Measurements from ENCODE around the gene ANO9.

The ANO9 gene

DNA sequence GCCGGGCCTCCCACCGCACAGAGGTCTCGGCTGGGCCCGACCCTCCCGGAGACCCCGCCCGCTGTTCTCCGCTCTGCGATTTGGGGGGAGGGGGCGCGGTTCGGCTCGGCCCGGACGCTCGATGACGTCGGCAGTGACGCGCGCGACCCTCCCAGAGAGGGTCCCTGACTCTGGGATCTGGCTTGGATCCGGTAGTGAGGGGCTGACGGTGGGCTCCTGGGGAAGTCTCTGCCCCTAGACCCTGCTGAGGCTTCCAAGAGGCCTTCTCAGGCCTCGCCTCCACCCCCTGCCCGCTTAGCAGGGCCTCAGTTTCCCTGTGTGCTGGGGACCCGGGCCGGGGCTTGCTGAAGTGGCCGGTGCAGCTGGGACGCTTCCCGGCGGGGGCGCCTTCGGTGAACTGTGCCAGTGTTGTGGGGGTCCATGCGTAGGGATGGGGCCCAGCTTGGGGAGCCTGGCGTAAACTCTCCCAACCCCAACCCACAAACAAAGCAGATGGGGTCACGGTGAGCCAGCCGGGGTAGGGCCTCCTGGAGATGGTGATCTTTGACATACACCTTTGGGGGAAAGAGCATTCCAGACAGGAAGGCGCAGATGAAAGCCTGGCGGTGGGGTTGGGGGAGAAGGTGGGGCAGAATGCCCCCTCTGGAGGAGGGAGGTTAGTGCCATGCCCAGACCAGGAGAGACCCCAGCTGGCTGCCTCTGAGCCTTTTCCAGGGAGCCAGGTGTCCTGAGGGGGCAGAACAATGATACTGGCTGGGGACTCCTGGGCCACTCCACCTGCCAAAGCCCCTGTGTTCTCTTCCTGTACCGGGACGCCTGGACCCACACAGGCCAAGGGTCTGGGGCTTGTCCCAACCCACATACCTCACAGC, 71.5 kb downstream of the ANO9 start:
- Histone ChIP-seq H3K27me3 (ENCODE audit: insufficient read depth, low read length) (no peaks in the 10 kb centered on the region), H3K79me2 (ENCODE audit: control insufficient read depth, insufficient read depth, low read length, poor library complexity) (no peaks in the 10 kb centered on the region), H3K18ac (ENCODE audit: low read length) (peak overlapping the region; percentile 43), H4K12ac (ENCODE audit: low read depth, low read length) (peak overlapping the region; percentile 47), H4K8ac (ENCODE audit: low read depth, low read length) (peak overlapping the region; percentile 54), H3K36me3 (ENCODE audit: control insufficient read depth in 1 of 2, insufficient read depth in 2 of 2, low read length in 2 of 2) (peaks cover 10 to 12% of the 10 kb centered on the region in 2 experiments), H4K91ac (ENCODE audit: low read depth, low read length) (peak overlapping the region; percentile 29), H3K79me1 (ENCODE audit: low read length) (peaks cover 4% of the 10 kb centered on the region), H3K14ac (ENCODE audit: low read length) (peak overlapping the region; percentile 16), H2AFZ (ENCODE audit: insufficient read depth, low read length, poor library complexity) (peak overlapping the region; percentile 54), H3K27ac (ENCODE audit: low read depth, low read length) (no peak overlapping the region), H2AK5ac (ENCODE audit: low read length) (peak overlapping the region; percentile 30), H3K4ac (ENCODE audit: low read depth, low read length) (peak overlapping the region; percentile 30), H2BK5ac (ENCODE audit: low read depth, low read length, poor library complexity) (no peak overlapping the region), H3K4me3 (ENCODE audit: low read depth, low read length) (peak overlapping the region; percentile 66), H3K4me1 (ENCODE audit: control insufficient read depth in 1 of 2, insufficient read depth in 2 of 2, low read length in 2 of 2) (peaks cover 13 to 16% of the 10 kb centered on the region in 2 experiments), H2BK120ac (ENCODE audit: insufficient read depth, low read length, poor library complexity) (peak overlapping the region; percentile 14), H3K23ac (ENCODE audit: low read length) (no peak overlapping the region), H2BK12ac (ENCODE audit: low read length) (no peak overlapping the region), H3K9ac (ENCODE audit: low read length) (peak overlapping the region; percentile 20), H3K4me2 (ENCODE audit: low read length) (peak overlapping the region; percentile 58), H3K9me3 (ENCODE audit: insufficient read depth, low read depth, low read length) (no peaks in the 10 kb centered on the region)
- no CpG with 5 or more reads among the region's 42 CpGs for WGBS (ENCODE audit: extremely low coverage, insufficient coverage, insufficient read length)
- DNase-seq: no peak

DNA sequence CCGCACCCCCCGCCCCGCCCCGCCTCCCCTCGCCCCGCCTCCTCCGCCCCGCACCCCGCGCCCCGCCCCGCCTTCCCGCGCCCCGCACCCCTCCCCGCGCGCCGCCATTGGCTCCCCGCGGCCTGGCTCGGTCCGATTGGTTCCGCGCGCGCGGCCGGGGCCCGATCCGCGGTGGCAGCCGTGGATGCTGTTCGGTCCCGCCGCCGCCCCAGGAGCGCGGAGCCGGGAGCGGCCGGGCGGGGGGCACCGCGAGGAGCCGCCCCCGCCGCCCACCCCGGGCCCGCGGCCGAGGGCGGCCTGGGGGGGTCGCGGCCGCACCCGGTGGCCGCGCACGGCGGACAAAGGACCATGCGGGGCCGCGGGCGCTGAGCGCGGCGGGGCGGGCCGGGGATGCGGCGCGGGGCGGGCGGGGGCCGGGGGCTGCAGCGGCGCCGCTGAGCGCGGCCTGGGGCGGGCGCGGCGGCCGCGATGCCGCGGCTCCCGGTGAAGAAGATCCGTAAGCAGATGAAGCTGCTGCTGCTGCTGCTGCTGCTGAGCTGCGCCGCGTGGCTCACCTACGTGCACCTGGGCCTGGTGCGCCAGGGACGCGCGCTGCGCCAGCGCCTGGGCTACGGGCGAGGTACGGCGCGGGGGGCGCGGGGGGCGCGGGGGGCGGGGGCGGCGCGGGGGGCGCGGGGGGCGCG, 72.3 kb downstream of the ANO9 start, which contains the start of gene B4GALNT4:
Gene B4GALNT4 (plus strand): TSS at position 164 of the 683 bp plus-strand sequence. CDS start 305 bp downstream, at position 469.
- H3K79me2 ChIP-seq (ENCODE audit: control insufficient read depth, insufficient read depth, low read length, poor library complexity): no peaks in the 10 kb centered on the region
- H3K36me3 ChIP-seq (ENCODE audit: control insufficient read depth in 1 of 2, insufficient read depth in 2 of 2, low read length in 2 of 2): peaks cover 9 to 12% of the 10 kb centered on the region in 2 experiments
- peak within 1 kb of the TSS; percentile 20 for H3K9ac ChIP-seq (ENCODE audit: low read length)
- WGBS (ENCODE audit: extremely low coverage, insufficient coverage, insufficient read length): no CpG with 5 or more reads among the region's 118 CpGs
- peak within 1 kb of the TSS; percentile 29 for H4K91ac ChIP-seq (ENCODE audit: low read depth, low read length)
- H3K79me1 ChIP-seq (ENCODE audit: low read length): peaks cover 4% of the 10 kb centered on the region
- peak within 1 kb of the TSS; percentile 30 for H3K4ac ChIP-seq (ENCODE audit: low read depth, low read length)
- peak within 1 kb of the TSS; percentile 16 for H3K14ac ChIP-seq (ENCODE audit: low read length)
- H3K27ac ChIP-seq (ENCODE audit: low read depth, low read length): no peak within 1 kb of the TSS
- H2AK5ac ChIP-seq (ENCODE audit: low read length): peak within 1 kb of the TSS; percentile 30
- peak within 1 kb of the TSS; percentile 54 for H2AFZ ChIP-seq (ENCODE audit: insufficient read depth, low read length, poor library complexity)
- peak within 1 kb of the TSS; percentile 54 for H4K8ac ChIP-seq (ENCODE audit: low read depth, low read length)
- H3K27me3 ChIP-seq (ENCODE audit: insufficient read depth, low read length): no peaks in the 10 kb centered on the region
- H3K9me3 ChIP-seq (ENCODE audit: insufficient read depth, low read depth, low read length): no peaks in the 10 kb centered on the region
- peak within 1 kb of the TSS; percentile 64 for H3K4me2 ChIP-seq (ENCODE audit: low read length)
- H3K18ac ChIP-seq (ENCODE audit: low read length): peak within 1 kb of the TSS; percentile 43
- no peak within 1 kb of the TSS for H2BK12ac ChIP-seq (ENCODE audit: low read length)
- H3K4me1 ChIP-seq (ENCODE audit: control insufficient read depth in 1 of 2, insufficient read depth in 2 of 2, low read length in 2 of 2): peaks cover 13 to 16% of the 10 kb centered on the region in 2 experiments
- H2BK120ac ChIP-seq (ENCODE audit: insufficient read depth, low read length, poor library complexity): peak within 1 kb of the TSS; percentile 14
- no peak within 1 kb of the TSS for H3K23ac ChIP-seq (ENCODE audit: low read length)
- H2BK5ac ChIP-seq (ENCODE audit: low read depth, low read length, poor library complexity): no peak within 1 kb of the TSS
- peak within 1 kb of the TSS; percentile 47 for H4K12ac ChIP-seq (ENCODE audit: low read depth, low read length)
- H3K4me3 ChIP-seq (ENCODE audit: low read depth, low read length): peak within 1 kb of the TSS; percentile 73
- peak in 1 of 2 donors; percentile 33 for DNase-seq

DNA sequence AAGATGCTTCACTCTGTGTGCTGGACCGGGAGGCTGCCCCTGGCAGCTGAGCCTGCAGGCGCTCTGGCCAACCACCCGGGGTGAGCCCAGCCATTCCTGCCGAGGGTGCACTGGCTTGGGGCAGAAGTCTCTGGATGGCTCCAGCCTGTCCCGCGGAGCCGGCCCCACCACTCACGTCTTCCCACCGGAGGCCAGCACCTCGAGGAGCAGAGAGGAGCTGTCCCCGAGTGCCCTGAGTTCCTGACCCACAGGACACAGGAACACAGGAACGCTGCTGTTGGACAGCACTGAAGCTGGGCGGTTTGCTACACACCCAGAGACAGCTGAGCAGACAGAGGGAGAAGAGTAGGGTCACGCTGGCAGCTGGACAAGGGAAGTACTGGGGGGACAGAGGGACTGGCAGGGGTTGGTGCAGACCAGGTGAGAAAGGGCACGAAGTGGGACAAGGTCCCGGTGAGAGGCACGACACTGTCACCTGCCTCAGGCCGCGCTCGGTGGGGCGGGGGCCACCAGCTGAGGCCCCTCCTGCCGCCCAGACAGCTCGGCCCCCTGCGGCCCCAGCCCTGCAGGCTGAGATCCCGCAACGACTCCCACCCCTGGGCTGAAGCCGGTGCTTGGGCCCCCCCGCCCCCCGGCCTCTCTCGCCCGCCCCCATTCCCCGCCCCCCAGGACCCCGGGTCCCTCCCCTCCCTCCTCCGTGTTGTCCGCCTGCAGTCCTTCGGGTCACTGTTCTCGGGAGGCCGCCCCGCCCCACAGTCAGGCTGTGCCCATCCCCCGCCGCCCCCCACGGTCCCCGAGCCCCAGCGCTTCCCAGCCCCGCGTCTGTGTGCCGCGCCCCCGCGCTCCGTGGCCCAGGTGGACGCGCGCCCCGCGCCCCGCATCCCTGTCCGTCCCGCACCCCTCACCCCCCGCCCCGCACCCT, 73.1 kb downstream of the ANO9 start:
- WGBS (ENCODE audit: extremely low coverage, insufficient coverage, insufficient read length): no CpG with 5 or more reads among the region's 61 CpGs
- Histone ChIP-seq H3K4me2 (ENCODE audit: low read length) (peak overlapping the region; percentile 14), H3K9me3 (ENCODE audit: insufficient read depth, low read depth, low read length) (peaks cover 2% of the 10 kb centered on the region), H4K91ac (ENCODE audit: low read depth, low read length) (no peak overlapping the region), H2BK12ac (ENCODE audit: low read length) (no peak overlapping the region), H3K4me1 (ENCODE audit: control insufficient read depth in 1 of 2, insufficient read depth in 2 of 2, low read length in 2 of 2) (peaks cover 8 to 11% of the 10 kb centered on the region in 2 experiments), H3K27me3 (ENCODE audit: insufficient read depth, low read length) (no peaks in the 10 kb centered on the region), H4K8ac (ENCODE audit: low read depth, low read length) (no peak overlapping the region), H3K36me3 (ENCODE audit: control insufficient read depth in 1 of 2, insufficient read depth in 2 of 2, low read length in 2 of 2) (peaks cover 8 to 10% of the 10 kb centered on the region in 2 experiments), H3K27ac (ENCODE audit: low read depth, low read length) (no peak overlapping the region), H4K12ac (ENCODE audit: low read depth, low read length) (no peak overlapping the region), H3K79me2 (ENCODE audit: control insufficient read depth, insufficient read depth, low read length, poor library complexity) (no peaks in the 10 kb centered on the region), H3K79me1 (ENCODE audit: low read length) (peaks cover 2% of the 10 kb centered on the region), H3K14ac (ENCODE audit: low read length) (no peak overlapping the region), H3K9ac (ENCODE audit: low read length) (no peak overlapping the region), H2AFZ (ENCODE audit: insufficient read depth, low read length, poor library complexity) (no peak overlapping the region), H3K18ac (ENCODE audit: low read length) (no peak overlapping the region), H3K4ac (ENCODE audit: low read depth, low read length) (no peak overlapping the region), H2AK5ac (ENCODE audit: low read length) (no peak overlapping the region), H3K23ac (ENCODE audit: low read length) (no peak overlapping the region), H2BK5ac (ENCODE audit: low read depth, low read length, poor library complexity) (no peak overlapping the region), H3K4me3 (ENCODE audit: low read depth, low read length) (no peak overlapping the region), H2BK120ac (ENCODE audit: insufficient read depth, low read length, poor library complexity) (no peak overlapping the region)
- DNase-seq: peak in 1 of 2 donors; percentile 30

DNA sequence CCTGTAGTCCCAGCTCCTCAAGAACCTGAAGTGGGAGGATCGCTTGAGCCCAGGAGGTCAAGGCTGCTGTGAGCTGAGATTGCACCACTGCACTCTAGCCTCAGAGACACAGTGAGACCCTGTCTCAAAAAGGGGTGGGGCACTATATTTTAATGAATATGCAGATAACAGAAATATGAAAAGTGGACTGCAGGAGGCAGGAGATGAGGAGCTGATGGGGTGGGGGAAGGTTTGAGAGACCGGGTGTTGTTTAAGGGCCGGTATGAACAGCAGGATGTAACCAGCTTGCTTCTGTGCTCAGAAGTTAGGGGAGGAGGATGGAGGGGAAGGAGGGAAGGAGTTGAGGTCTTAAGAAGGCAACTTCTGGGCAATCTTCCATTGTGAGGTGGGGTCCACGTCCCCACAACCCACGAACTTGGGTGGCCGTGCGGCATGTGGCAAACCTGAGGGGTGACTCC, 73.8 kb downstream of the ANO9 start:
- Histone ChIP-seq H3K14ac (ENCODE audit: low read length) (no peak overlapping the region), H2AFZ (ENCODE audit: insufficient read depth, low read length, poor library complexity) (no peak overlapping the region), H3K9me3 (ENCODE audit: insufficient read depth, low read depth, low read length) (peaks cover 8% of the 10 kb centered on the region), H4K12ac (ENCODE audit: low read depth, low read length) (no peak overlapping the region), H3K79me2 (ENCODE audit: control insufficient read depth, insufficient read depth, low read length, poor library complexity) (no peaks in the 10 kb centered on the region), H3K18ac (ENCODE audit: low read length) (no peak overlapping the region), H3K9ac (ENCODE audit: low read length) (no peak overlapping the region), H2BK12ac (ENCODE audit: low read length) (no peak overlapping the region), H4K8ac (ENCODE audit: low read depth, low read length) (no peak overlapping the region), H3K4me2 (ENCODE audit: low read length) (no peak overlapping the region), H2BK120ac (ENCODE audit: insufficient read depth, low read length, poor library complexity) (no peak overlapping the region), H2BK5ac (ENCODE audit: low read depth, low read length, poor library complexity) (no peak overlapping the region), H3K79me1 (ENCODE audit: low read length) (peaks cover 2% of the 10 kb centered on the region), H3K23ac (ENCODE audit: low read length) (no peak overlapping the region), H2AK5ac (ENCODE audit: low read length) (no peak overlapping the region), H3K36me3 (ENCODE audit: control insufficient read depth in 1 of 2, insufficient read depth in 2 of 2, low read length in 2 of 2) (peaks cover 3% of the 10 kb centered on the region in 2 experiments), H3K4ac (ENCODE audit: low read depth, low read length) (no peak overlapping the region), H3K4me1 (ENCODE audit: control insufficient read depth in 1 of 2, insufficient read depth in 2 of 2, low read length in 2 of 2) (peaks cover 5 to 7% of the 10 kb centered on the region in 2 experiments), H3K27ac (ENCODE audit: low read depth, low read length) (no peak overlapping the region), H4K91ac (ENCODE audit: low read depth, low read length) (no peak overlapping the region), H3K27me3 (ENCODE audit: insufficient read depth, low read length) (no peaks in the 10 kb centered on the region), H3K4me3 (ENCODE audit: low read depth, low read length) (no peak overlapping the region)
- no CpG with 5 or more reads among the region's 7 CpGs for WGBS (ENCODE audit: extremely low coverage, insufficient coverage, insufficient read length)
- DNase-seq: no peak
